22Rv1 (cell line): ENCODE results near the gene SPINK2.

ENCODE experiments used
- ZFX ChIP-seq: fragments of 450-650 bp; IDR thresholded peaks from 2 replicates; pipeline ENCODE4 v1.6.1; 2017; ENCODE audit warnings: antibody characterized with exemption, borderline replicate concordance
- TF ChIP-seq, protein P1 (sequence below): fragments of 450-650 bp; IDR thresholded peaks from 2 replicates; pipeline ENCODE4 v1.5.1; 2017; ENCODE audit warnings: mild to moderate bottlenecking

DNA sequence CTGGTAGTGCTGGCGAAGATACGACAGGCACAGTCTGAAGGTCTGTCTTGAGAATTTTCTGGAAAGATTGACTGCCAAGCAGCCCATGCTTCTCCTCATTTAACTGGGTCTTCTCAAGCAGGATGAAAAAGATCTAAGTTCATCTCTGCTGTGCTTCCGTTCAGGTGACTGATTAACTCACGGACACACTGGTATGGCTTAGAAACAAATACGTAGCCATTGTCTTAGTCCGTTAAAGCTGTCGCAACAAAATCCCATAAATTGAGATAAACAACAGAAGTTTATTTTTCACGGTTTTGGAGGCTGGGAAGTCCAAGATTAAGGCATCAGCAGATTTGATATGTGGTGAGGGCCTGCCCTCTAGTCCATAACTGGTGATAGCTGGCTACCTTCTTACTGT, 39.5 kb downstream of the SPINK2 start:
- TF ChIP-seq, protein P1, sequence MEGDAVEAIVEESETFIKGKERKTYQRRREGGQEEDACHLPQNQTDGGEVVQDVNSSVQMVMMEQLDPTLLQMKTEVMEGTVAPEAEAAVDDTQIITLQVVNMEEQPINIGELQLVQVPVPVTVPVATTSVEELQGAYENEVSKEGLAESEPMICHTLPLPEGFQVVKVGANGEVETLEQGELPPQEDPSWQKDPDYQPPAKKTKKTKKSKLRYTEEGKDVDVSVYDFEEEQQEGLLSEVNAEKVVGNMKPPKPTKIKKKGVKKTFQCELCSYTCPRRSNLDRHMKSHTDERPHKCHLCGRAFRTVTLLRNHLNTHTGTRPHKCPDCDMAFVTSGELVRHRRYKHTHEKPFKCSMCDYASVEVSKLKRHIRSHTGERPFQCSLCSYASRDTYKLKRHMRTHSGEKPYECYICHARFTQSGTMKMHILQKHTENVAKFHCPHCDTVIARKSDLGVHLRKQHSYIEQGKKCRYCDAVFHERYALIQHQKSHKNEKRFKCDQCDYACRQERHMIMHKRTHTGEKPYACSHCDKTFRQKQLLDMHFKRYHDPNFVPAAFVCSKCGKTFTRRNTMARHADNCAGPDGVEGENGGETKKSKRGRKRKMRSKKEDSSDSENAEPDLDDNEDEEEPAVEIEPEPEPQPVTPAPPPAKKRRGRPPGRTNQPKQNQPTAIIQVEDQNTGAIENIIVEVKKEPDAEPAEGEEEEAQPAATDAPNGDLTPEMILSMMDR: no peak
- no peak for TF ChIP-seq ZFX
